GM20000 (cell line): ENCODE measurements around the gene RUFY4.

Experiments used
- DNase-seq: peaks from one replicate; pipeline ENCODE4 v3.0.0; 2012; ENCODE audit warnings: low spot score
- CTCF ChIP-seq: IDR thresholded peaks from 2 replicates; pipeline ENCODE4 v1.5.1; 2012; ENCODE audit warnings: mild to moderate bottlenecking, control low read depth; ENCODE audit errors: extremely low read depth, missing control alignments

RUFY4 gene

GRCh38 chr2:218125626-218126080 is 56.6 kb downstream of the RUFY4 start, which contains the start of gene CXCR2:
CXCR2 (plus strand) TSS chr2:218126028; CDS start chr2:218134802, 8,774 bp downstream.
- peak; percentile 40 for DNase-seq
- TF ChIP-seq CTCF = no peak

GRCh38 chr2:218127929-218128455 is 58.9 kb downstream of the RUFY4 start:
- TF ChIP-seq CTCF = no peak
- no peak for DNase-seq

GRCh38 chr2:218128781-218129457 is 59.9 kb downstream of the RUFY4 start:
- TF ChIP-seq CTCF = no peak
- no peak for DNase-seq

- no peak for DNase-seq
- no peak for TF ChIP-seq CTCF
Measured at GRCh38 chr2:218129458-218130135, 60.5 kb downstream of the RUFY4 start.

- no peak for DNase-seq
- no peak for TF ChIP-seq CTCF
Measured at GRCh38 chr2:218130377-218130776, 61.3 kb downstream of the RUFY4 start.

- DNase-seq = no peak
- TF ChIP-seq CTCF = no peak
Measured at GRCh38 chr2:218130822-218131221, 61.8 kb downstream of the RUFY4 start.

GRCh38 chr2:218137514-218137913 is 68.5 kb downstream of the RUFY4 start:
- DNase-seq = no peak
- no peak for TF ChIP-seq CTCF
